Hepatocyte (in vitro differentiated cells): ENCODE results near the gene SLTM. TPM values are rescaled to one million over a fixed set of nuclear protein-coding genes. Genes with fewer than 3 reads are reported as not detected.

Source experiments
- DNase-seq: peaks from one replicate; pipeline ENCODE4 v3.0.0-alpha.2; 2016; ENCODE audit warnings: low spot score
- H2AFZ ChIP-seq: fragments of 200-600 bp; sonication (generic); 2 replicates; pipeline ENCODE4 v1.6.0; 2016; ENCODE audit warnings: antibody characterized with exemption, mild to moderate bottlenecking
- H3K27ac ChIP-seq: fragments of 200-600 bp; sonication (generic); 2 replicates; pipeline ENCODE4 v1.5.1; 2016; ENCODE audit warnings: mild to moderate bottlenecking
- H3K27me3 ChIP-seq: fragments of 200-600 bp; sonication (generic); 2 replicates; pipeline ENCODE4 v1.6.1; 2016
- H3K36me3 ChIP-seq: fragments of 200-600 bp; sonication (generic); replicated peaks from 2 replicates; pipeline ENCODE4 v1.5.1; 2016; ENCODE audit warnings: low read depth; ENCODE audit not compliant: insufficient read depth
- H3K4me1 ChIP-seq: fragments of 200-600 bp; sonication (generic); 2 replicates; pipeline ENCODE4 v1.5.1; 2016; ENCODE audit warnings: mild to moderate bottlenecking, moderate library complexity; ENCODE audit not compliant: insufficient read depth
- H3K4me2 ChIP-seq: fragments of 200-600 bp; sonication (generic); 2 replicates; pipeline ENCODE4 v1.6.0; 2016
- H3K4me3 ChIP-seq: fragments of 200-600 bp; sonication (generic); 2 replicates; pipeline ENCODE4 v1.5.1; 2016; ENCODE audit warnings: mild to moderate bottlenecking
- H3K79me2 ChIP-seq: fragments of 200-600 bp; sonication (generic); 2 replicates; pipeline ENCODE4 v1.6.0; 2017; ENCODE audit warnings: mild to moderate bottlenecking
- H3K9me2 ChIP-seq: fragments of 200-600 bp; sonication (generic); replicated peaks from 2 replicates; pipeline ENCODE4 v1.6.0; 2017; ENCODE audit warnings: mild to moderate bottlenecking; ENCODE audit not compliant: insufficient read depth
- H3K9me3 ChIP-seq: fragments of 200-600 bp; sonication (generic); 2 replicates; pipeline ENCODE4 v1.5.1; 2016; ENCODE audit warnings: low read depth, mild to moderate bottlenecking
- H4K20me1 ChIP-seq: fragments of 200-600 bp; sonication (generic); 2 replicates; pipeline ENCODE4 v1.6.0; 2016; ENCODE audit warnings: mild to moderate bottlenecking; ENCODE audit not compliant: insufficient read depth, poor library complexity, severe bottlenecking
- CTCF ChIP-seq: fragments of 200-600 bp; sonication (generic); IDR thresholded peaks from 2 replicates; pipeline ENCODE4 v1.5.1; 2016; ENCODE audit warnings: antibody characterized with exemption, mild to moderate bottlenecking; ENCODE audit not compliant: poor library complexity
- EZH2 ChIP-seq: fragments of 200-600 bp; sonication (generic); IDR thresholded peaks from 2 replicates; pipeline ENCODE4 v1.6.1; 2016; ENCODE audit warnings: antibody characterized with exemption, mild to moderate bottlenecking, borderline replicate concordance
- EZH2phosphoT487 ChIP-seq: fragments of 200-600 bp; sonication (generic); IDR thresholded peaks from one replicate; pipeline ENCODE4 v1.6.1; 2018; ENCODE audit warnings: antibody characterized with exemption, mild to moderate bottlenecking, low read depth, moderate library complexity; ENCODE audit not compliant: unreplicated experiment, severe bottlenecking
- WGBS: methylation state at CpG from one replicate; pipeline ENCODE4 v1.1.6; 2016; ENCODE audit warnings: low lambda C conversion rate; ENCODE audit errors: missing lambda C conversion rate; 5-methylcytosine and 5-hydroxymethylcytosine counted together
- polyA plus RNA-seq: library from polyadenylated mRNA; unstranded; fragments of >200 nt; fragmentation: Nextera tagmentation; extraction: Ambion mirVana; gene quantifications from 2 replicates; pipeline ENCODE4 v1.2.1, GENCODE V29; 2016
- total RNA-seq: library from RNA; depleted of rRNA; stranded (reverse); fragments of >200 nt; gene quantifications from 2 replicates; pipeline ENCODE4 v1.2.3, GENCODE V29; 2014

Gene SLTM
- total and polyA plus RNA-seq, 2 experiments from 2014 or later, result 73.0 to 75.0 TPM

- H3K27ac ChIP-seq, result peak overlapping the region; percentile 100
These were observed 1.0 kb upstream of the SLTM start for GRCh38 chr15:58934521-58934920.

DNA sequence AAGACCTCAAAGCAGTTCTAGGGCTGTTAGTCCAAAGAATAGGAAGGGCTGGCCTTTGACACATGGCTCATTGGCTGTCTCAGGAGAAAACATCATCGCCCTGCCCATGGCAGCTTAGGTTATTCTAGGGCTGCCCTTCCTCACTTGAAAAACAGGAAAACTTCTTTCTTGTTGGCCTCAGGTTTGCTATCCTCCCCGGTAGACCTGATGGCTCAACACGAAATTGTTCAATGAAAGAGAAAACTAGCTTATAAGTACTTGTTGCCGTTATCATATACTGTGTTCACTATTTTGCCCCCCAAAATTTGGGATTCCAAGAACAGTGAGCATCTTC, 602 bp upstream of the SLTM start:
- Histone ChIP-seq H4K20me1 (peaks cover 31% of the 10 kb centered on the region), H3K4me2 (peak overlapping the region; percentile 81), H3K27me3 (no peaks in the 10 kb centered on the region), H3K27ac (peak overlapping the region; percentile 100), H3K4me1 (peaks cover 17% of the 10 kb centered on the region), H3K36me3 (no peaks in the 10 kb centered on the region), H3K9me3 (no peaks in the 10 kb centered on the region), H2AFZ (peak overlapping the region; percentile 72), H3K79me2 (peaks cover 38% of the 10 kb centered on the region), H3K9me2 (no peaks in the 10 kb centered on the region), H3K4me3 (peak overlapping the region; percentile 37)
- no peak for DNase-seq
- WGBS, result 17% methylated on average over 4 of the region's 4 CpGs
- TF ChIP-seq EZH2phosphoT487 (no peak), CTCF (no peak), EZH2 (no peak)

More at GRCh38 chr15:58934521-58934920, 1.0 kb upstream of the SLTM start:
- H3K4me1 ChIP-seq, result peaks cover 17% of the 10 kb centered on the region
- no peaks in the 10 kb centered on the region for H3K36me3 ChIP-seq
- H3K27me3 ChIP-seq, result no peaks in the 10 kb centered on the region
- DNase-seq, result peak; percentile 6
- WGBS, result 44% methylated on average over 4 of the region's 4 CpGs
- TF ChIP-seq CTCF (no peak), EZH2 (no peak), EZH2phosphoT487 (no peak)
- peak overlapping the region; percentile 72 for H2AFZ ChIP-seq
- H3K79me2 ChIP-seq, result peaks cover 33% of the 10 kb centered on the region
- H3K4me2 ChIP-seq, result peak overlapping the region; percentile 81
- H3K9me2 ChIP-seq, result no peaks in the 10 kb centered on the region
- peaks cover 27% of the 10 kb centered on the region for H4K20me1 ChIP-seq
- peak overlapping the region; percentile 37 for H3K4me3 ChIP-seq
- no peaks in the 10 kb centered on the region for H3K9me3 ChIP-seq

GRCh38 chr15:58932710-58933280, 684 bp downstream of the SLTM start:
- H3K79me2 ChIP-seq, result peaks cover 51% of the 10 kb centered on the region
- TF ChIP-seq EZH2phosphoT487, result no peak
- no peak for TF ChIP-seq EZH2
- no peak for TF ChIP-seq CTCF
- peak overlapping the region; percentile 95 for H3K4me3 ChIP-seq
- peak overlapping the region; percentile 78 for H3K4me2 ChIP-seq
- H3K9me3 ChIP-seq, result no peaks in the 10 kb centered on the region
- peak; percentile 71 for DNase-seq
- H3K27ac ChIP-seq, result peak overlapping the region; percentile 100
- no peaks in the 10 kb centered on the region for H3K36me3 ChIP-seq
- 1% methylated on average over 21 of the region's 37 CpGs for WGBS
- H3K4me1 ChIP-seq, result peaks cover 17% of the 10 kb centered on the region
- peak overlapping the region; percentile 92 for H2AFZ ChIP-seq
- no peaks in the 10 kb centered on the region for H3K27me3 ChIP-seq
- no peaks in the 10 kb centered on the region for H3K9me2 ChIP-seq
- peaks cover 35% of the 10 kb centered on the region for H4K20me1 ChIP-seq
